GM19328 (cell line): Measurements from ENCODE around the gene MACF1.
"Not testable (repeated sequence)": the region's sequence is repeated elsewhere in the genome, so short reads cannot be mapped to it uniquely, and the experiment has no call there.

Experiments
- ATAC-seq: cut with Tn5 transposase; IDR thresholded peaks from one replicate; pipeline ENCODE4 v1.9.1; 2021; ENCODE audit warnings: mild to moderate bottlenecking, moderate library complexity; ENCODE audit not compliant: unreplicated experiment

Gene MACF1

GRCh38 chr1:39178541-39179431 is 25.7 kb upstream of the MACF1 start:
- ATAC-seq = no peak

DNA sequence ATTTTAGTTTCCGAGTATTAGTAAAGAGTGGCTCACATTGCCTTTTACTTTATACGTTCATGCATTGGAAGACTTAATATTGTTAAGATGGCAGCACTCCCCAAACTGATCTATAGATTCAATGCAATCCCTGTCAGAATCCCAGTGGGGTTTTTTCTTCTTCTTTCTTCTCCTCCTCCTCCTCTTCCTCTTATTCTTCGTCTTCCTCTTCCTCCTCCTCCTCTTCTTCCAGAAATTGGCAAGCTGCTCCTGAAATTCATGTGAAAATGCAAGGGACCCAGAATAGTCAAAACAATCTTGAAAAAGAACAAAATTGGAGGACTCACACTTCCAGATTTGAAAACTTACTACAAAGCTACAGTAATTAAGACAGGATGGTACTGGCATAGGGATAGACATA is 23.2 kb upstream of the MACF1 start:
- no peak for ATAC-seq

- no peak for ATAC-seq
Observed at GRCh38 chr1:39182804-39183203, 21.7 kb upstream of the MACF1 start.

GRCh38 chr1:39183503-39184353 is 20.8 kb upstream of the MACF1 start:
- no peak for ATAC-seq

DNA sequence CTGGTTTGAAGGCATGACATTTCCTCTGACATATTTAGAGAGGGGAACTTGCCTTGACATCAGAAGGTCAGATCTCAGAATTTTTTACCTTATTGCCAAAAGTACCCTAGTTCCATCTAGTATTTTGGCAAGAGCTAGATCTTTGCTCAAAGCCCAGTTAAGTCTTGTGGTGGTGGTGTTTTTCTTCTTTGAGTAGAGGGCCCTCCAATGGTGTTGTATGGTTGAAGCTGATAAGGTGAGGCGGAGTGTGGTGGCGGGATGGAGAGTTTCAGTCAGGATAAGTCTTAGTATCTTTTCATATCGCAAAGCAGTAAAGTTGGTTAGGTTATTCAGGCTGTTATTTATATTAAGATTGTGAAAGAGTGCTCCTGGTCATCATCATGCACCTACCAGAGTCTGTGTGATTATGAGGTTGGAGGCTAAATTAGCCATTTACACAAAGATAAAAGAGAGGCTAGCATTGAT is 20.1 kb upstream of the MACF1 start:
- ATAC-seq = no peak

DNA sequence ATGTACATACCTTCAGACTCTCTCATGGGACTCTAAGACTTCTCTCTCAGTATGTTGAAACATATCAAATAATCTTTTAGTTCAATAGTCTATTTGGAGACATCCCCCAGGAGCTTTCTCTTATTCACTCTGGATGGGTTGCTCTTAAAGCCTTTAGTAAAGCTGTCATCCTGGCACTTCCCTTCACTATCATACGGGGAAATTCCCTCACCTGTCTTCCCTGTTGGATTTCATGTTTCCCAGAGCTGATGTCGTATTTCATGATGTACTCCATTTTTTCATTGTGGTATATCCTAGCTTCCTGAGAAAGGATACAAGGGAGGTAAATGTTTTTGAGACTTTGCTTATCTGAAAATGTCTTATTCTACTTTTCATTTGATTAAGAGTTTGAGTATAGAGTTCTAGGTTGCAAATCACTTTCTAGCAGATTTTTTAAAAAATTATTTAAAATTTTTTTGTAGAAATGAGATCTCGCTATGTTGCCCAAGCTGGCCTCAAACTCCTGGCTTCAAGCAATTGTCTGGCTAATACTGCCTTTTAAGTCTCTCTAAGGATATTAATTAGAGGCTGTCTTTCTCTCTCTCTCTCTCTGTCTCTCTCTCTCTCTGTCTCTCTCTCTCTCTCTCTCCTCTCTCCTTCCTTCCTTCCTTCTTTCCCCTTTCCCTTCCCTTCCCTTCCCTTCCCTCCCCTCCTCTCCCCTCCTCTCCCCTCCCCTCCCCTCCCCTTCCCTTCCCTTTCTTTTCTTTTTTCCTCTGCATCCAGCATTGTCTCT is 17.0 kb upstream of the MACF1 start:
- no peak for ATAC-seq

GRCh38 chr1:39189592-39190041 is 14.9 kb upstream of the MACF1 start:
- no peak for ATAC-seq

- no peak for ATAC-seq
Observed at GRCh38 chr1:39190096-39190495, 14.4 kb upstream of the MACF1 start.

DNA sequence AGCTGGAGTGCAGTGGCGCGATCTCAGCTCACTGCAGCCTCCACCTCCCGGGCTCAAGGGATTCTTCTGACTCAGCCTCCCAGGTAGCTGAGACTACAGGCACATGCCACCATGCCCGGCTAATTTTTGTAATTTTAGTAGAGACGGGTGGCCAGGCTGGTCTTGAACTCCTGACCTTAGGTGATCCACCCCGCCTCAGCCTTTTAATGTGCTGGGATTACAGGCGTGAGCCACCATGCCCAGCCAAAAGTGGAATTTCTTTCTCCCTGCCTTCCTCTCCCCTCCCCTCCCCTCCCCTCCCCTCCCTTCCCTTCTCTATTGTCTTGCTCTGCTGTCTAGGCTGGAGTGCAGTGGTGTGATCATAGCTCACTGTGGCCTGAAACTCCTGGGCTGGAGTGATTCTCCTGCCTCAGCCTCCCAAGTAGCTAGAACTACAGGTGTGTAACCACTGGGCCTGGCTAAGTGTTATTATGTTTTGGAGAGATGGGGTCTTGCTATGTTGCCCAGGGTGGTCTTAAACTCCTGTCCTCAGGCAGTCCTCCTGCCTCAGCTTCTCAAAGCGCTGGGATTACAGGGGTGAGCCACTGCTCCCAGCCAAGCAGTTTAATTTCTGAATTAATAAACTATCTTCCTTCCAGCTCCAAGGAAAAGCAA is 10.0 kb upstream of the MACF1 start:
- no peak for ATAC-seq

DNA sequence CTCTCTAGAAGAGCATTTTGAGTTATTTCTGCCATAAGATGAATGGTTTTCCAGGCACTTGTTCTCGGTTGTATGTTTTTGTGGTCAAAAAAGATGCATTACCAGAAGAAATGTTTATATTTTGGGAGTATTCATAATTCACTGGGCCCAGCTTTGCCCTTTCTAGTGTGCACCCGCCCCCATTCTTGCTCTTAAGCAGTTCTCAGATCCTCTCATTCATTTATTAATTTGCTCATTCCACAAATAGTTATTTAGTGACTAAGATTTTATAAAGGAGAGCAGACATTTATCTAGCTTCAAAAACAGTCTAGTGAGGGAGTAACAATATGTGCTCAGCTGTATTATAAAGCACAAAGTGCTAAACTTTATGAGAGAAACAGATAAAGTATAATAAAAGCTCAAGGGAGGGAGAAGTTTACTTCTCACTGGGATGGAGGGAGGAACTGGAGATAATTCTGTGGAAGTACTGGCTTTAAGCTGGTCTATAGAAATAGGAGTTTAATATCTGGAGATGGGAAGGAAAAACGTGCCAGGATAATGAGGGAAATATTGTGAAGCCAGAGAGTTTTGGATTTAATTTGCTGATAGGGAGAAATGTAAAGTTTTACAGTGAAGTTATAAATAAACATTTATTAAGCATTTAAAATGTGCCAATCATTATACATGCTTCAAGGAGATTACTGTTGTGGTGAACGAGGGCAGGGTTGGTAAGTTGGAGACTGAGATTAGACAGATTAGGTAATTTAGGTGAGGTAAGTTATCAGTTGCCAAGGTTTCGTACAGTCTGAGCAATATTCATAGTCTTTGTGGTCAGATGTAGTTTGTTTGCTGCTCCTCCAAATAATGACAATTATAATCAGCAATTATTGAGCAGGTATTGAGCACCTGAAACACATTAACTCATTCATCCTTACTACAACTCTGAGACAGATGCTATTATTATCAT is 9.1 kb upstream of the MACF1 start:
- no peak for ATAC-seq

DNA sequence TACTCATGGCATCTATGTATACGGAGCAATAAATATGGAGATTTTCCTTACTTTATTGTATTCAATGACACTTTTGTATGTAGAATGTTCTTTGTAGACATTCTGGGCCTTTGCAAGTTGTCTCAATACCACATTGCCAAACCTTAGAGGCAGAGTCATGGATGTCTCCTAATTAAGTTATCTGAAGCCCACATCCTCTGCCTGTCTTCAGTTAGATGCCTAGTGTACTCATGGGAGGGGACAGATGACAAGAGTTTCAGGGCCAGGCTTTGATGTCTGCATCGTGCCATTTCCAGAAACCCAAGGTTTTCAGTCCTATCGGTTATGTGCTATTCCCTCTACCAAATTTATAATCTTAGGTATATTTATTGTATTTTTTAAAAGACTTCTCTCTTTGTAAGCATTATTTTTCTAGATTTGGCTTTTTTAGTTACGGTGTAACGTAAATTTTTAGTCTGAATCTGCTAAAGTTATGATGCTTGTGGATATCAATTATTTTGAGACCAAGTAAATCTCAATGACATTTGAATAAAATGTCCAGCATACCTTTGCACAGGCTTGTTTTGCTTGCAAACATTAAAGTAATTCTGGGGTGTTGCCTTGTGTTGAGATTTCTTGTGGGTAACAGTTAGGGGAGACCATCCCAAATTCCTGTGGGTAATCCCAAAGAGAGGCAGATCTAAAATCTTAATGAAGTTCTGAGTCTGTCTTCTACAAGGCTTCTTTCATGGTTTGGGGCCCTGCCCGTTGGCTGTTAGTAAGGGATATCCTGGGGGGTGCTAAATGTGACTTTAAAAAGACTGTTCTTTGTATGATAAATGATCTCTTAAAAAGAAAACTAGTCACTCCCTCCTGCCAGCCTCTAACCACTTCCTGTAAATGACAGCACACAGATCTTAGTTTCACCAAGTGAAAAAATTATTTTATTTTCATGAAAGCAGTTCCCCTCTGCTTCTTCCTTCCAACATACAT is 8.0 kb upstream of the MACF1 start:
- no peak for ATAC-seq

- no peak for ATAC-seq
Observed at GRCh38 chr1:39199593-39199992, 4.9 kb upstream of the MACF1 start.

DNA sequence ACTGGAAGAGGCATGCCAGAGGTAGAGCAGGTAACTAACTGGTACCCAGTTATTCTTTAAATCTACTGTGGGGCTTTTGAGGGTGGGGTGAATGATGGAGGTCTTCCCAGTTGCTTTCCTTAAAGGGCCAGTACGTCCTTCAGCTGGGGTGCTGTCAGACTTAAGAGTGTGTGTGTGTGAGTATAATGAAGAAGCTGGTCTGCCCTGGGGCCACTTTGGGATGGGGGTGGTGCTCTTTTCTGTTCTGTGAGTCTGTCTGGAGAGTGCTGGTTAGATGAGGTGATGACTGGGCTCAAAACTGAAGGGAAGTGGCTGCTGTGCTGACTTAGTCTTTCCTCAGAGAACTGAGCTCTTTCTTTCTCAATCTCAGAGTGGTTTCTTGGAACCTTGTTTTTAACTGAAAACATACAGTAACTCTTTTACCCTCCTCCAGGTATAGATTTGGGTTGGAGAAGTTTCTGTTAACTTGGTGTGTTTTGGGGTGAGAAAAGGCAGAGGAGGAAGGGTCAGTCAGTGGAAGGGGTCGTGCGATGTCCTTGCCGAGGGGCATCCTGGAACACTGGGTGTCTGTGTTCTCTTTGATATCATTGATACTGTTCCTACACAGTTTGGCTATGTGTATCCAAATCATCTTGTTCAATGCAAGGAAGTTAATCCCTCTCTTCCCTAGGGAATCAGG is 746 bp downstream of the MACF1 start:
- no peak for ATAC-seq

DNA sequence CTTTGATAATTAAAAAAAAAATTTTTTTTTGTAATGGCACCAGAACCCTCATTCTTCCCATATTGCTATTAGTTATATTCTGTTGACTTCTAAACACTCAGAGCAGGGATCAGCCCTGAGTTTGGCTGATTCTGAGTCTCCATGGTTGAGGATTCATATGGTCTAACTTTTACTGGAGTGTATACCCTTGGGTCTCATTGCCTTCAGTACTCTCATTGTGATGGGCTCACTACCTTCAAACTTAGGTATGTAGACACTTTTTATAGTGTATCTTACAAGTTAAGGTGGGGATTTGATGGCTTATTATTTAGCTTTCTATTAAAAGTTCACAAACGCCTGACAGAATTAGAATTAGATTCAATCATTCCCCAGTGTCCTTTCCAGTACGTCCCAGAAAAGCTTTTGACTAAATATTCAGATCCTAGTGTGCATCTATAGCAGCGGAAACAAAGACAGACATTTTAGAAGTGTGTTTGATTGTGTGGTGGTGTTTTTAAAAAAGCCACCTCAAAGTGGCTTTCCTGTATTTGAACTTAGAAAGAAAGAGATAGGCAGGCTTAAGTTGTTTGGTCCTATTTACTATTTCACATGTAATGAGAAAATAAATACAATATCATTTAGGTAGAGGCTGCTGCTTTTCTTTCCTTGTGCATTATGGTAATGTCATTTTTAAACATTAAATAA is 1.4 kb downstream of the MACF1 start:
- no peak for ATAC-seq

DNA sequence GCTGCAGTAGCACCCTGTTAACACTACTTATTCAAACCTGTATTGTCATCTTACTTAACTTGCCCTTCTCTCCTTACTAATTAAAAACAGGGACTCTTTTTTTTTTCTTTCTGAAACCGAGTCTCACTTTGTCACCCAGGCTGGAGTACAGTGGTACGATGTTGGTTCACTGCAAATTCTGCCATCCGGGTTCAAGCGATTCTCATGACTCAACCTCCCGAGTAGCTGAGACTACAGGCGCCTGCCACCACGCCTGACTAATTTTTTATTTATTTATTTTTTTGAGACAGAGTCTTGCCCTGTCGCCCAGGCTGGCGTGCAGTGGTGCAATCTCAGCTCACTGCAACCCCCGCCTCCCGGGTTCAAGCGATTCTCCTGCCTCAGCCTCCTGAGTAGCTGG is 3.9 kb downstream of the MACF1 start:
- not testable (repeated sequence) for ATAC-seq

- ATAC-seq = no peak
Observed at GRCh38 chr1:39210649-39211048, 6.2 kb downstream of the MACF1 start.

GRCh38 chr1:39212499-39212898 is 8.0 kb downstream of the MACF1 start:
- ATAC-seq = no peak
